ENCODE data around the gene FBXW7.

DNA sequence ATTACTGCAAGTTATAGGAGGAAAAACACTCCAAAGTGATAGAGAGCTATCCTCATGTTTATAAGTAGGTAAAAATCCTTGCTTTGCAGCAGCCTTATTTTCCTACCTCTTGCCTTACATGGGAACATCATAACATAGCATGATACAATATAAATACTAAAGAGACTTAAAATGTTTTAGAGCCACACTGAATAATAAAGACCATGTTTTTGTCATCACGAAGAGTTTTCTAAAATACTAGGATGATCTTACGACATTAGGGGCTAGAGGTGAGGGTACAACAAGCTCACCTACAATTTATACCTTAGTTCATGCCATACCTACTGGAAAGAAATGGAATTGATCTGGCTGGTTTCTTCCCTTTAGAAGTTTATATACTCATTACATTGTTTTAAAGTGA is 184.8 kb downstream of the FBXW7 start:
- TF ChIP-seq, protein P1, sequence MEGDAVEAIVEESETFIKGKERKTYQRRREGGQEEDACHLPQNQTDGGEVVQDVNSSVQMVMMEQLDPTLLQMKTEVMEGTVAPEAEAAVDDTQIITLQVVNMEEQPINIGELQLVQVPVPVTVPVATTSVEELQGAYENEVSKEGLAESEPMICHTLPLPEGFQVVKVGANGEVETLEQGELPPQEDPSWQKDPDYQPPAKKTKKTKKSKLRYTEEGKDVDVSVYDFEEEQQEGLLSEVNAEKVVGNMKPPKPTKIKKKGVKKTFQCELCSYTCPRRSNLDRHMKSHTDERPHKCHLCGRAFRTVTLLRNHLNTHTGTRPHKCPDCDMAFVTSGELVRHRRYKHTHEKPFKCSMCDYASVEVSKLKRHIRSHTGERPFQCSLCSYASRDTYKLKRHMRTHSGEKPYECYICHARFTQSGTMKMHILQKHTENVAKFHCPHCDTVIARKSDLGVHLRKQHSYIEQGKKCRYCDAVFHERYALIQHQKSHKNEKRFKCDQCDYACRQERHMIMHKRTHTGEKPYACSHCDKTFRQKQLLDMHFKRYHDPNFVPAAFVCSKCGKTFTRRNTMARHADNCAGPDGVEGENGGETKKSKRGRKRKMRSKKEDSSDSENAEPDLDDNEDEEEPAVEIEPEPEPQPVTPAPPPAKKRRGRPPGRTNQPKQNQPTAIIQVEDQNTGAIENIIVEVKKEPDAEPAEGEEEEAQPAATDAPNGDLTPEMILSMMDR (conservative IDR thresholded peaks at IDR 0.05; ENCODE audit: low read depth, low read length), result no peak
- no peak for TF ChIP-seq EZH2 (IDR thresholded peaks at IDR 0.05; ENCODE audit: borderline replicate concordance, low read depth, low read length, poor library complexity, severe bottlenecking)
